ENCODE data around the gene DZIP1. TPM values are rescaled to one million over a fixed set of nuclear protein-coding genes. Genes with fewer than 3 reads are reported as not detected.

DZIP1 gene
- total RNA-seq, 3 donors from 2014 or later (not counting 1 experiment from before 2014, with no cell fraction given), result not detected

DNA sequence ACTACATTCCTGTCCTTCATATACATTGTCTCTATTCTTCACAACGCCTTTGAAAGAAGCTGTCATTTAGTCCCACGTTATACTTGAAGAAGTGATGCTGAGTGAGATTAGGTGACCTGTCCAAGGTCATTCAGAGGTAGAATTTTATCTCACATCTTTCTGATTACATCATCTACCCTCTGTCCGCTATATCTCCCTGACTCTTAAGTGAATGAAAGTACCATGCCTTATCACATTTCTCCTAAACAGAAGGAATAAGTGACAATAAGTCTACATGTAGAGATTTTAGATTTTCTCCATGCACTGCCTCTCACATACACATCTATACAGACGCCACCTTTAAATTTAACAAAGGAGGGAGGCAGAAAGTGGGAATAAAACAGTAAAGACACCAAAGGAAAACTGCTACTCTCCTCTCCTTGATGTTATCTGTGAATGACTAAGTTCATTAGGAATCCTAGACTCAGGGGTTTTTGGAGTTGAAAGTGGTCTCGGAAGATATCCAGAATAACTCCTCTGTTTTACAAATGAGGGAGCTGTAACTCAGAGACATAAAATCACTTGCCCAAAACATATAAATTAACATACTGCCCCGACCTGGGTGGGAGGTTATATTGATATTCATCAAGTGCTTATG, 96.9 kb downstream of the DZIP1 start:
- H3K36me3 ChIP-seq (ENCODE audit: control insufficient read depth, insufficient read depth, low read length), result no peaks in the 10 kb centered on the region
- no peaks in the 10 kb centered on the region for H3K9me3 ChIP-seq (ENCODE audit: control insufficient read depth, insufficient read depth, low read length)
- peaks cover 2% of the 10 kb centered on the region for H3K4me1 ChIP-seq (ENCODE audit: control insufficient read depth, insufficient read depth, low read length)
- H3K9me3 Mint-ChIP-seq, result no peaks in the 10 kb centered on the region
- no peak for ATAC-seq
- H3K27ac ChIP-seq (ENCODE audit: low read length), result no peak overlapping the region
- WGBS (ENCODE audit: insufficient coverage), result no CpG with 5 or more reads among the region's 6 CpGs
- intact Hi-C loops (cut with micrococcal nuclease), result no loop called here
- no peak overlapping the region for H3K4me3 ChIP-seq (ENCODE audit: low read length)
- peaks cover 26 to 39% of the 10 kb centered on the region in 2 donors for H3K27me3 Mint-ChIP-seq (ENCODE audit: low read depth in 2 of 2)
- TF ChIP-seq, protein P1, sequence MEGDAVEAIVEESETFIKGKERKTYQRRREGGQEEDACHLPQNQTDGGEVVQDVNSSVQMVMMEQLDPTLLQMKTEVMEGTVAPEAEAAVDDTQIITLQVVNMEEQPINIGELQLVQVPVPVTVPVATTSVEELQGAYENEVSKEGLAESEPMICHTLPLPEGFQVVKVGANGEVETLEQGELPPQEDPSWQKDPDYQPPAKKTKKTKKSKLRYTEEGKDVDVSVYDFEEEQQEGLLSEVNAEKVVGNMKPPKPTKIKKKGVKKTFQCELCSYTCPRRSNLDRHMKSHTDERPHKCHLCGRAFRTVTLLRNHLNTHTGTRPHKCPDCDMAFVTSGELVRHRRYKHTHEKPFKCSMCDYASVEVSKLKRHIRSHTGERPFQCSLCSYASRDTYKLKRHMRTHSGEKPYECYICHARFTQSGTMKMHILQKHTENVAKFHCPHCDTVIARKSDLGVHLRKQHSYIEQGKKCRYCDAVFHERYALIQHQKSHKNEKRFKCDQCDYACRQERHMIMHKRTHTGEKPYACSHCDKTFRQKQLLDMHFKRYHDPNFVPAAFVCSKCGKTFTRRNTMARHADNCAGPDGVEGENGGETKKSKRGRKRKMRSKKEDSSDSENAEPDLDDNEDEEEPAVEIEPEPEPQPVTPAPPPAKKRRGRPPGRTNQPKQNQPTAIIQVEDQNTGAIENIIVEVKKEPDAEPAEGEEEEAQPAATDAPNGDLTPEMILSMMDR (IDR thresholded peaks at IDR 0.05), result no peak
- no peak overlapping the region for H3K27ac Mint-ChIP-seq
- no peak for DNase-seq
- H3K4me1 Mint-ChIP-seq, result no peaks in the 10 kb centered on the region
- H3K36me3 Mint-ChIP-seq, result no peaks in the 10 kb centered on the region
- peaks cover 5% of the 10 kb centered on the region for H3K27me3 ChIP-seq (ENCODE audit: control insufficient read depth, insufficient read depth, low read length)
- no peak overlapping the region for H3K4me3 Mint-ChIP-seq

DNA sequence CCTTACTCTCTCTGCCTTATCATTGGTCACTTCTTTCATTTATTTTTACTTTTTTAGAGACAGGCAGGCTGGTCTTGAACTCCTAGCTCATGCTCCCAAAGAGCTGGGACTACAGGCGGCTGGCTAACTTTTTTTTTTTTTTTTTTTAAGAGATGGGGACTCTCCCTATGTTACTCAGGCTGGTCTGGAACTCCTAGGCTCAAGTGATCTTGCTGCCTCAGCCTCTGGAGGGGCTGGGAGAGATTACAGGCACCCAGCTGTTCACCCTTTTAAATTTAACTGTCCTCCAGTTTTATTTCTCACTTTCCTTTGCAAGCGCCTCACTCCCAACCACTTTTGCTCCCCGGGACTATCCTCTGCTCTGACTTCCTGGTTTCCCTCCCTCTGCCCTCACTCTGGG, 97.6 kb downstream of the DZIP1 start:
- Histone ChIP-seq H3K27me3 (ENCODE audit: control insufficient read depth, insufficient read depth, low read length) (peaks cover 2% of the 10 kb centered on the region), H3K9me3 (ENCODE audit: control insufficient read depth, insufficient read depth, low read length) (no peaks in the 10 kb centered on the region), H3K4me3 (ENCODE audit: low read length) (no peak overlapping the region), H3K4me1 (ENCODE audit: control insufficient read depth, insufficient read depth, low read length) (no peaks in the 10 kb centered on the region), H3K27ac (ENCODE audit: low read length) (no peak overlapping the region), H3K36me3 (ENCODE audit: control insufficient read depth, insufficient read depth, low read length) (no peaks in the 10 kb centered on the region)
- Mint-ChIP-seq H3K4me3 (no peak overlapping the region), H3K4me1 (no peaks in the 10 kb centered on the region), H3K27ac (no peak overlapping the region), H3K36me3 (no peaks in the 10 kb centered on the region), H3K27me3 (ENCODE audit: low read depth in 2 of 2) (peaks cover 24 to 37% of the 10 kb centered on the region in 2 donors), H3K9me3 (no peaks in the 10 kb centered on the region)
- ATAC-seq (no peak), DNase-seq (no peak)
- 71% methylated on average over 3 of the region's 3 CpGs for WGBS (ENCODE audit: insufficient coverage)
- TF ChIP-seq, protein P1 (IDR thresholded peaks at IDR 0.05), result no peak
- intact Hi-C loops (cut with micrococcal nuclease), result no loop called here

DNA sequence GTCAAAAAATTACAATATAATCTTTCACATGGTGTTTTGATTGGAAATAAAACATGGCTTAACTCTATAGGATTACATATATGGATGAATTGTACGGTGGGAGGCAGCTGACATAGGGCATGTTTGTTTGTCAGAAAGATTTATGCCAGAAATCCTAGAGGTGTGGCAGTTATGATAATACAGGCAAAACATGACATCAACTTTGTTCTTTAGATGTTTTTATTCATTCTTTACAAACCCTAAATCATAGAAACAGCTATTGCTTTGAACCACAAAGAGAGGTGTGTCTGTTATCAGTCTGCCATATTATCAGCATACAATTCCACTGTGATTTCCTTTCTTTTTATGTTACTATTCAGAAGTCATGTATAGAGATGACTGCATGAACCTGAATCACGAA, 100.2 kb downstream of the DZIP1 start:
- no peaks in the 10 kb centered on the region for H3K4me1 Mint-ChIP-seq
- Histone ChIP-seq H3K36me3 (ENCODE audit: control insufficient read depth, insufficient read depth, low read length) (no peaks in the 10 kb centered on the region), H3K27ac (ENCODE audit: low read length) (no peak overlapping the region), H3K9me3 (ENCODE audit: control insufficient read depth, insufficient read depth, low read length) (no peaks in the 10 kb centered on the region), H3K4me1 (ENCODE audit: control insufficient read depth, insufficient read depth, low read length) (no peaks in the 10 kb centered on the region), H3K27me3 (ENCODE audit: control insufficient read depth, insufficient read depth, low read length) (no peaks in the 10 kb centered on the region), H3K4me3 (ENCODE audit: low read length) (no peak overlapping the region)
- TF ChIP-seq, protein P1 (IDR thresholded peaks at IDR 0.05), result no peak
- peaks cover 6 to 14% of the 10 kb centered on the region in 2 donors for H3K27me3 Mint-ChIP-seq (ENCODE audit: low read depth in 2 of 2)
- no peak for DNase-seq
- WGBS (ENCODE audit: insufficient coverage), result 100% methylated on average over 1 of the region's 2 CpGs
- H3K27ac Mint-ChIP-seq, result no peak overlapping the region
- ATAC-seq, result no peak
- no peaks in the 10 kb centered on the region for H3K36me3 Mint-ChIP-seq
- intact Hi-C loops (cut with micrococcal nuclease), result no loop called here
- H3K9me3 Mint-ChIP-seq, result no peaks in the 10 kb centered on the region
- H3K4me3 Mint-ChIP-seq, result no peak overlapping the region

DNA sequence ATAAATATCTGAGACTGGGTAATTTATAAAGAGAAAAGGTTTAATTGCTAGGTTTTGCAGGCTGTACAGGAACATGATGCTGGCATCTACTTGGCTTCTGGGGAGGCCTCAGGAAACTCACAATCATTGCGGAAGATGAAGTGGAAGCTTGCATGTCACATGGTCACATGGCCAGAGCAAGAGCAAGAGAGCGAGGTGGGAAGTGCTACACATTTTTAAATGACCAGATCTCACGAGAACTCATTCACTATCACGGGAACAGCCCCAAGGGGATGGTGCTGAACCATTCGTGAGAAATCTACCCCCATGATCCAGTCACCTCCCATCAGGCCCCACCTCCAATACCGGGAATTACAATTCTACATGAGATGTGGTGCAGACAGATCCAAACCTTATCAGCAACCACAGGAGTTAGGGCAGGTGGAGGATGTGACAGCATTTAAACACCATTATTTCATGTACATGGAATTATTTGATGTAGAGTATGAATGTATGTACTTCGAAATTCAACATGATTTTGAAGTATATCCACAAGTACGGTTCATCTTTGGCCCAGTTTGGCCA, 102.5 kb downstream of the DZIP1 start:
- Histone ChIP-seq H3K4me1 (ENCODE audit: control insufficient read depth, insufficient read depth, low read length) (no peaks in the 10 kb centered on the region), H3K27ac (ENCODE audit: low read length) (no peak overlapping the region), H3K4me3 (ENCODE audit: low read length) (no peak overlapping the region), H3K36me3 (ENCODE audit: control insufficient read depth, insufficient read depth, low read length) (no peaks in the 10 kb centered on the region), H3K9me3 (ENCODE audit: control insufficient read depth, insufficient read depth, low read length) (no peaks in the 10 kb centered on the region), H3K27me3 (ENCODE audit: control insufficient read depth, insufficient read depth, low read length) (no peaks in the 10 kb centered on the region)
- H3K4me3 Mint-ChIP-seq, result no peak overlapping the region
- ATAC-seq, result no peak
- intact Hi-C loops (cut with micrococcal nuclease), result no loop called here
- H3K27me3 Mint-ChIP-seq (ENCODE audit: low read depth in 2 of 2), result peaks cover 3 to 7% of the 10 kb centered on the region in 2 donors
- no peaks in the 10 kb centered on the region for H3K4me1 Mint-ChIP-seq
- 88% methylated on average over 7 of the region's 8 CpGs for WGBS (ENCODE audit: insufficient coverage)
- TF ChIP-seq, protein P1 (IDR thresholded peaks at IDR 0.05), result no peak
- no peak overlapping the region for H3K27ac Mint-ChIP-seq
- no peak for DNase-seq
- H3K9me3 Mint-ChIP-seq, result no peaks in the 10 kb centered on the region
- no peaks in the 10 kb centered on the region for H3K36me3 Mint-ChIP-seq

Data from natural killer cell (primary cell).